Measurements from ENCODE around the gene PRIMA1.

Gene PRIMA1

GRCh38 chr14:93706360-93706955 is 81.8 kb downstream of the PRIMA1 start:
- TF ChIP-seq CTCF (IDR thresholded peaks at IDR 0.05; ENCODE audit: extremely low read depth, insufficient read depth, missing control alignments) = no peak
- in situ Hi-C loops (cut with MboI; ENCODE audit: low pct_unique_long_range_greater_than_20kb, low sequenced_read_pairs, unreplicated experiment) = no loop called here
- DNase-seq (ENCODE audit: low spot score) = no peak

- no peak for TF ChIP-seq CTCF (IDR thresholded peaks at IDR 0.05; ENCODE audit: extremely low read depth, insufficient read depth, missing control alignments)
- in situ Hi-C loops (cut with MboI; ENCODE audit: low pct_unique_long_range_greater_than_20kb, low sequenced_read_pairs, unreplicated experiment) = no loop called here
- no peak for DNase-seq (ENCODE audit: low spot score)
These were observed 82.7 kb downstream of the PRIMA1 start for GRCh38 chr14:93705513-93706156.

GRCh38 chr14:93703941-93704340 is 84.3 kb downstream of the PRIMA1 start:
- no peak for TF ChIP-seq CTCF (IDR thresholded peaks at IDR 0.05; ENCODE audit: extremely low read depth, insufficient read depth, missing control alignments)
- in situ Hi-C loops (cut with MboI; ENCODE audit: low pct_unique_long_range_greater_than_20kb, low sequenced_read_pairs, unreplicated experiment) = no loop called here
- DNase-seq (ENCODE audit: low spot score) = no peak

- DNase-seq (ENCODE audit: low spot score) = no peak
- in situ Hi-C loops (cut with MboI; ENCODE audit: low pct_unique_long_range_greater_than_20kb, low sequenced_read_pairs, unreplicated experiment) = no loop called here
- TF ChIP-seq CTCF (IDR thresholded peaks at IDR 0.05; ENCODE audit: extremely low read depth, insufficient read depth, missing control alignments) = no peak
These were observed 85.3 kb downstream of the PRIMA1 start for GRCh38 chr14:93702946-93703345.

- in situ Hi-C loops (cut with MboI; ENCODE audit: low pct_unique_long_range_greater_than_20kb, low sequenced_read_pairs, unreplicated experiment) = no loop called here
These were observed 86.7 kb downstream of the PRIMA1 start for GRCh38 chr14:93701562-93701961.

GRCh38 chr14:93700928-93701327 is 87.4 kb downstream of the PRIMA1 start:
- TF ChIP-seq CTCF (IDR thresholded peaks at IDR 0.05; ENCODE audit: extremely low read depth, insufficient read depth, missing control alignments) = no peak
- no peak for DNase-seq (ENCODE audit: low spot score)
- in situ Hi-C loops (cut with MboI; ENCODE audit: low pct_unique_long_range_greater_than_20kb, low sequenced_read_pairs, unreplicated experiment) = no loop called here

More at GRCh38 chr14:93701562-93701961, 86.7 kb downstream of the PRIMA1 start:
- no peak for DNase-seq (ENCODE audit: low spot score)
- no peak for TF ChIP-seq CTCF (IDR thresholded peaks at IDR 0.05; ENCODE audit: extremely low read depth, insufficient read depth, missing control alignments)
